T-helper 2 cell treated with Interferon-gamma antibody and Interleukin-4, amounts not matched to agents 5 μg/mL and 100 μg/mL, for 36 hours (primary cell): ENCODE measurements around the gene ACOT12.
"Not testable (repeated sequence)": the region's sequence is repeated elsewhere in the genome, so short reads cannot be mapped to it uniquely, and the experiment has no call there.

Experiments used
- DNase-seq: peaks from one replicate; pipeline ENCODE4 v3.0.0; 2021; ENCODE audit warnings: low spot score
- H3K27ac Mint-ChIP-seq: one replicate; pipeline ENCODE4 v1.8.0; 2021; ENCODE audit warnings: mild to moderate bottlenecking, mixed read lengths
- H3K27me3 Mint-ChIP-seq: one replicate; pipeline ENCODE4 v1.8.0; 2021; ENCODE audit warnings: low read depth, mixed read lengths
- H3K36me3 Mint-ChIP-seq: one replicate; pipeline ENCODE4 v1.8.0; 2021; ENCODE audit warnings: low read depth, mixed read lengths
- H3K4me1 Mint-ChIP-seq: one replicate; pipeline ENCODE4 v1.8.0; 2021; ENCODE audit warnings: low read depth, mixed read lengths
- H3K4me3 Mint-ChIP-seq: one replicate; pipeline ENCODE4 v1.8.0; 2022; ENCODE audit warnings: mild to moderate bottlenecking, moderate library complexity, mixed read lengths
- H3K9me3 Mint-ChIP-seq: one replicate; pipeline ENCODE4 v1.8.0; 2021; ENCODE audit warnings: mixed read lengths

The ACOT12 gene

GRCh38 chr5:81345411-81346003 is 48.4 kb downstream of the ACOT12 start:
- Mint-ChIP-seq H3K9me3 (no peaks in the 10 kb centered on the region), H3K4me1 (no peaks in the 10 kb centered on the region), H3K36me3 (no peaks in the 10 kb centered on the region), H3K4me3 (no peak overlapping the region), H3K27me3 (peaks cover 2% of the 10 kb centered on the region), H3K27ac (no peak overlapping the region)
- no peak for DNase-seq

- H3K36me3 Mint-ChIP-seq: no peaks in the 10 kb centered on the region
- H3K4me1 Mint-ChIP-seq: no peaks in the 10 kb centered on the region
- H3K4me3 Mint-ChIP-seq: no peak overlapping the region
- DNase-seq: no peak
- H3K9me3 Mint-ChIP-seq: no peaks in the 10 kb centered on the region
- peaks cover 2% of the 10 kb centered on the region for H3K27me3 Mint-ChIP-seq
- no peak overlapping the region for H3K27ac Mint-ChIP-seq
Observed at GRCh38 chr5:81344736-81345135, 49.2 kb downstream of the ACOT12 start.

GRCh38 chr5:81338213-81338612 is 55.7 kb downstream of the ACOT12 start:
- H3K9me3 Mint-ChIP-seq, H3K4me3 Mint-ChIP-seq, H3K27me3 Mint-ChIP-seq, H3K27ac Mint-ChIP-seq, H3K36me3 Mint-ChIP-seq, H3K4me1 Mint-ChIP-seq, DNase-seq: not testable (repeated sequence)

- no peaks in the 10 kb centered on the region for H3K27me3 Mint-ChIP-seq
- no peak for DNase-seq
- H3K4me3 Mint-ChIP-seq: no peak overlapping the region
- no peaks in the 10 kb centered on the region for H3K36me3 Mint-ChIP-seq
- peaks cover 4% of the 10 kb centered on the region for H3K9me3 Mint-ChIP-seq
- no peaks in the 10 kb centered on the region for H3K4me1 Mint-ChIP-seq
- no peak overlapping the region for H3K27ac Mint-ChIP-seq
Observed at GRCh38 chr5:81337803-81338202, 56.1 kb downstream of the ACOT12 start.

DNA sequence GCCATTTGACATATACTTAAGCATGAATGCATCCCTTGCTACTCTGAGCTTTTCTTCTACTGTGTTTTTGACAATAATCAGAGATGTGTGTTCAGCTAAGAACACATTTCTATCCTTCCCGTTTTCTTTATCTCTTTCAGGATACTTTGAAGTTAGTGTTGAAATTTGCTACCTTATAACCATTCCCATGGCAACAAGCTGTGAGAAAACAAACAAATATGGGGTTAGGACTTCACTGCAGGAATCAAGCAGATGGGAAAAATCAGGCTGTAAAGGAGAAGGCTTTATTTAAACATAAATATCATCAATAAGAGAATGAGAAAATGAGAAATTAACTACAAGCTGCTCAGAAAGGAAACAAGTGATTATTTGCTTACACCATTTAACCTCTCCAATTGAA is 57.4 kb downstream of the ACOT12 start:
- Mint-ChIP-seq H3K9me3 (peaks cover 4% of the 10 kb centered on the region), H3K4me1 (no peaks in the 10 kb centered on the region), H3K27ac (no peak overlapping the region), H3K4me3 (no peak overlapping the region), H3K27me3 (no peaks in the 10 kb centered on the region), H3K36me3 (no peaks in the 10 kb centered on the region)
- no peak for DNase-seq

- peaks cover 4% of the 10 kb centered on the region for H3K9me3 Mint-ChIP-seq
- H3K27me3 Mint-ChIP-seq: no peaks in the 10 kb centered on the region
Observed at GRCh38 chr5:81335946-81336345, 58.0 kb downstream of the ACOT12 start.

DNA sequence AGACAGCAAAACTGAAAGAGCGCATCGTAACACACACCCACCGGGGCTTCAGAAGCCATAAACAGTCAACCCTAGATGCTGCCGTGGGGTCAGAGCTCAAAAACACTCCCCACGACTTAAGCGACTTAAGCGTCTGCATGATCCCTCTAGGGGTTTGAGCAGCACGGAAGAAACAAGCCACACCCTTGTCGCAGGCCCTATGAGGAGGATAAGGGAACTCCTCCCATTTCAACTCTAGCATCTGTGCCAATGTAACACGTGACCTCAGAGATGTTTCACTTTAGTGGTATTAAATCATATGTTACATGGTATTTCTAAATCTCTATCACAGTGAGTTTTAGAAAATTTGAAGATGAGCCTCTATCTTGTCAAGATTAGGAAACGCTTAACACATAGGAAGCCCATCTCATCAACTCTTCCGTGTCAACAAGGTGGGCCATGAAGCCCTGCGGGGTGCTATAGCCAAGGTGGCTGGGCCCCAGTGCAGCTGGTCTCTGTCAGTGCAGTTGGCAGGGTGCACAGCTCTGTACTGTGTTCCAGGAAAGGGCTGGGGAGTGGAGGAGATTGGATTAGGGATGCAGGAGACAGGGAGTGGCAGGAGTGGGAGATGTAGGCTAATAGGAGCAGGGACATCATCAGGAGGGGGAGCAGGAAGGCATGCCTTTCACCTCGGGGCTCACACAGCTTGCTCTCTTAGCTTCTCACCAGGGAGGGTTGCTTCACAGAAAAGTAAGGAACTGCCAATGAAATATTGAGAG is 59.5 kb downstream of the ACOT12 start:
- no peaks in the 10 kb centered on the region for H3K4me1 Mint-ChIP-seq
- H3K4me3 Mint-ChIP-seq: no peak overlapping the region
- no peak overlapping the region for H3K27ac Mint-ChIP-seq
- DNase-seq: no peak
- H3K27me3 Mint-ChIP-seq: peaks cover 2% of the 10 kb centered on the region
- H3K36me3 Mint-ChIP-seq: no peaks in the 10 kb centered on the region
- H3K9me3 Mint-ChIP-seq: peaks cover 4% of the 10 kb centered on the region

More at GRCh38 chr5:81335946-81336345, 58.0 kb downstream of the ACOT12 start:
- no peak for DNase-seq
- H3K36me3 Mint-ChIP-seq: no peaks in the 10 kb centered on the region
- H3K4me1 Mint-ChIP-seq: no peaks in the 10 kb centered on the region
- H3K27ac Mint-ChIP-seq: no peak overlapping the region
- H3K4me3 Mint-ChIP-seq: no peak overlapping the region

DNA sequence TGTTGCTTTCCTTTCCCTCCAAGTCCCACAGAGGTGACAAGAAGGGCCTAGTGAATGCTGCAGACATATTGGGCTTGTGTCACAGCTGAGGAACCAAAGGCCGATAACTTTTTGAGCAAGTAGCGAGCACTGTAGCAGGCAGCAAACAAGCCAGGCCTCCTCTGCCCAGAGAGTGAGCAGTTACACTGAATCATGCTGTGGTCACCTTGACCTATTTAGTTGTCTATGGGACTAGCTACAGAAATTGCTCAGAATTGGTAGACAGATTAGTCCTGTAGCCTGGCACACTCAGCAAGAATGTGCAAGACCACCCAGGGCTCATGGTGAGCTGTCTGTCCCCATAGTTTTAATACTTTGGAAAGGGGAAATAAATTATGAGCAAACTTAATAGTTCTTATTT is 67.4 kb downstream of the ACOT12 start:
- Mint-ChIP-seq H3K27ac (no peak overlapping the region), H3K4me1 (no peaks in the 10 kb centered on the region), H3K36me3 (no peaks in the 10 kb centered on the region), H3K27me3 (peaks cover 2% of the 10 kb centered on the region), H3K4me3 (no peak overlapping the region), H3K9me3 (no peaks in the 10 kb centered on the region)
- DNase-seq: no peak

GRCh38 chr5:81317536-81317935 is 76.4 kb downstream of the ACOT12 start:
- H3K4me1 Mint-ChIP-seq: no peaks in the 10 kb centered on the region
- no peak overlapping the region for H3K27ac Mint-ChIP-seq
- no peak for DNase-seq
- H3K36me3 Mint-ChIP-seq: peaks cover 8% of the 10 kb centered on the region
- no peak overlapping the region for H3K4me3 Mint-ChIP-seq
- H3K27me3 Mint-ChIP-seq: no peaks in the 10 kb centered on the region
- H3K9me3 Mint-ChIP-seq: no peaks in the 10 kb centered on the region

DNA sequence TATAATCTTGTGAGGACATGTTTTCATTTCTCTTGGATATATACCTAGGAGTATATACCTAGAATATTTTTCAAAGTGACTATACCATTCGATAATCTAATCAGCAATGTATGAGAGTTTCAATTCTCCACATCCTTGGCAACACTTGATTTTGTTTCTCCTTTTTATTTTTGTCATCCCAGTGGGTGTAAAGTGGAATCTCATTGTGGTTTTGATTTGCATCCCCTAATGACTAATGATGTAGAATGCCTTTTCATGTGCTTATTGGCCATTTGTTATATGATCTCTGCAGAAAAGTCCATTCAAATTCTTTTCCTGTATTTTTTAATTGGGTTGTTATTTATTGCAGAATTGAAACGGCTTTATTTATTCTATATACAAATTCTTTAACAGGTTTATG is 77.4 kb downstream of the ACOT12 start:
- no peak overlapping the region for H3K27ac Mint-ChIP-seq
- no peaks in the 10 kb centered on the region for H3K27me3 Mint-ChIP-seq
- peaks cover 13% of the 10 kb centered on the region for H3K36me3 Mint-ChIP-seq
- no peak for DNase-seq
- H3K4me1 Mint-ChIP-seq: no peaks in the 10 kb centered on the region
- no peak overlapping the region for H3K4me3 Mint-ChIP-seq
- no peaks in the 10 kb centered on the region for H3K9me3 Mint-ChIP-seq

DNA sequence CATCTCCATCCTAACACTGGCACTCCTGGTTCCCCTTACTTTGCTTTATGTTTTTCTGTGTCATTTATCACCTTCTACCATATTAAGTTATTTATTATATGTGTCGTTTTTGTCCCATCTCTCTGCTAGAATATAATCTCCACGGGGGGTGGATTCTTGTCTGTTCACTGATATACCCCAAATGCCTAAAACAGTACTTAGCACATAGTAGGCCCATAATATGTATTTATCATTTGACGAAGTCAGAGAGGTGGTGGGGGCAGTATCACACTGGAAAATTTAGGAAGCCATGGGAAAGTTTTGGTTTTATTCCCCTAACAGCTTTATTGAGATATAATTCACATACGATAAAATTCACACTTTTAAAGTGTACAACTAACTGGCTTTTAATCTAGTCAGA is 78.1 kb downstream of the ACOT12 start:
- Mint-ChIP-seq H3K27ac (no peak overlapping the region), H3K4me1 (no peaks in the 10 kb centered on the region), H3K9me3 (no peaks in the 10 kb centered on the region), H3K4me3 (no peak overlapping the region), H3K27me3 (no peaks in the 10 kb centered on the region), H3K36me3 (peaks cover 15% of the 10 kb centered on the region)
- DNase-seq: no peak

DNA sequence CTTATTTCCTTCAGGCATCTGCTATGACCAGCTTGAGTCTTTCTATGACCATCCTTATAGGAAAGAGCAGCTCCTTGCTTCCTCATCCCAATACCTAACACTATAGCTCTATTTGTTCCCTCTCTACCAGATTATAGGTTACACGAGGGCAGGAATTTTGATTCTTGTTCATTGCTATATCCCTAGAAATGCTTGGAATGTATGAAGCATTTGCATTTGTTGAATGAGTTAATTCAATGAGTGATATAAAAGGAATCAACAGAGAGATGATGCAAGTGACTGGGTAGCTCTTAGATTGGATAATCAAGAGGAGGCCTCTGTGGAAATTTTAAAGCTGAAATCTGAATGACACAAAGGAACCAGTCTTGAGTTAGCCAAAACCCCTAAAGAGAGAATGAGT is 78.6 kb downstream of the ACOT12 start:
- Mint-ChIP-seq H3K27me3 (no peaks in the 10 kb centered on the region), H3K9me3 (no peaks in the 10 kb centered on the region), H3K27ac (no peak overlapping the region), H3K4me1 (no peaks in the 10 kb centered on the region), H3K36me3 (peaks cover 18% of the 10 kb centered on the region), H3K4me3 (no peak overlapping the region)
- DNase-seq: no peak

DNA sequence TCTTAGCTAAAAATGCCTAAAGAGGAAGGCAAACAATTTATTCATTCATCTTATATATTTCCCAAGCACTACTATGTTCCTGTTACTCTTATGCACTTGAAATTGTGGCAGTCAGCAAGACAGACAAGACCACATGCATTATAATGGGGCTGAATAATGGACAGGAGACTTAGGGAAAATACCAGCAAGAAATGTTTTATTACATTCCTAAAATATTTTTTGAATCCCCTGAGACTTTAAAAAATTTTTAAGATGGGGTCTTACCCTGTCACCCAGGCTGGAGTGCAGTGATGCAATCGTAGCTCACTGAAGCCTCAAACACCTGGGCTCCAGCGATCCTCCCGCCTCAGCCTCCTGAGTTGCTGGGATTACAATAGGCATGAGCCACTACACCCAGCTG is 79.4 kb downstream of the ACOT12 start:
- no peaks in the 10 kb centered on the region for H3K9me3 Mint-ChIP-seq
- no peak for DNase-seq
- H3K4me1 Mint-ChIP-seq: no peaks in the 10 kb centered on the region
- H3K36me3 Mint-ChIP-seq: peaks cover 22% of the 10 kb centered on the region
- H3K27ac Mint-ChIP-seq: no peak overlapping the region
- H3K27me3 Mint-ChIP-seq: no peaks in the 10 kb centered on the region
- no peak overlapping the region for H3K4me3 Mint-ChIP-seq

DNA sequence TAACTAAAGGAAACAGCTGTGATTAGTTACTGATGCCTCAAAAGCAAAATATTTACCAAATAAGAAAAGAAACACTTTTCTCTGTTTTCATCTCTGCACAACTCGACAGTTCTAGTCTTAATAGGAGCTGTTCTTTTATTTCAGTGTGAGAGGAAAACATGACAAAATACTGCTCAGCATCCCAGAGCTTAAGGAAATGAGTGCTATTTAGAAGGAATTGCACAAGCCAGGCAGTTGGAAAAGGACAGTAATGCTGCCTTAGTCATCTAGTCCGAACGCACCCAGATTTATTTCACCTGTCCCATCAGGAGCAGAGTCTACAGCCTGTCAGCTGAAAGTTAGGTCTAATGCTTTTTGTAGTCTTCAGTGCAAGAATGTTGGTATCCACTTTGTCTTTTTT is 80.2 kb downstream of the ACOT12 start:
- Mint-ChIP-seq H3K9me3 (no peaks in the 10 kb centered on the region), H3K4me3 (no peak overlapping the region), H3K27me3 (no peaks in the 10 kb centered on the region), H3K4me1 (no peaks in the 10 kb centered on the region), H3K27ac (no peak overlapping the region), H3K36me3 (peaks cover 26% of the 10 kb centered on the region)
- DNase-seq: no peak

DNA sequence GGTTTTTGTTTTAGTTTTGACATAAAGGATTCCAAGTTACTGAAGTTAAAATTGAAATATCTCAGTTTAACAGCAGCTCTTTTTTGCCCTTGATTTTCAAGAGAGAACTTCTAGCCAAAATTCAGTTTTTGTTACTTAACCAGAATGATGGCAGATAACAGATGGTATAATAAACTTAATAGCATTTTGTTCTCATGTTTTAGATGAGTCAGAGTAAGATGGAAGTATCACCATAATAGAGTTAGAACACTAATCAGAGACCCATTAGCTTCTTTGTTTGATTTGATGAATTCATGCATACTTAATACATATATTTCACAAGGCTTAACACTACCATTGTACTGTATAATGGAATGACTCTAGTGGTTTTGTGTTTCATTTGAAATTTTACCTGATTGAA is 80.7 kb downstream of the ACOT12 start:
- Mint-ChIP-seq H3K4me1 (no peaks in the 10 kb centered on the region), H3K4me3 (no peak overlapping the region), H3K27me3 (no peaks in the 10 kb centered on the region), H3K9me3 (no peaks in the 10 kb centered on the region), H3K36me3 (peaks cover 28% of the 10 kb centered on the region), H3K27ac (no peak overlapping the region)
- DNase-seq: no peak
